Ovary (tissue), 9 donors: Measurements from ENCODE around the gene SH3BP5L. TPM values are rescaled to one million over a fixed set of nuclear protein-coding genes. Genes with fewer than 3 reads are reported as not detected.
A peak's percentile ranks its signal among the peaks of the same experiment; 100 is the strongest.

ENCODE experiments used
- DNase-seq, 5 donors: peaks; one replicate each; pipeline ENCODE4 v3.0.0-alpha.2; 2019 to 2020
- H3K27ac ChIP-seq, 2 donors: fragments of 200-600 bp; one replicate each; pipeline versions ENCODE4 v1.5.1 to v1.8.0; 2019 to 2022
- H3K27me3 ChIP-seq: fragments of 200-600 bp; one replicate; pipeline ENCODE4 v1.8.0; 2022
- H3K36me3 ChIP-seq: fragments of 200-600 bp; sonication (generic); one replicate; pipeline ENCODE4 v1.5.1; 2019
- H3K4me1 ChIP-seq: one replicate; pipeline ENCODE4 v1.8.1; 2013; ENCODE audit warnings: mild to moderate bottlenecking, moderate library complexity; ENCODE audit not compliant: insufficient read depth
- H3K4me3 ChIP-seq: fragments of 200-600 bp; sonication (generic); one replicate; pipeline ENCODE4 v1.5.1; 2017
- H3K9me3 ChIP-seq, 2 donors: fragments of 200-600 bp in 1 of 2; sonication (generic) in 1 of 2; one replicate each; pipeline versions ENCODE4 v1.5.1 to v1.8.1; 2013 to 2019; ENCODE audit warnings: mild to moderate bottlenecking in 1 of 2, moderate library complexity in 1 of 2
- CTCF ChIP-seq, 3 donors: fragments of 450-650 bp in 2 of 3; fragments of 200-600 bp in 1 of 3; IDR thresholded peaks; one replicate each; pipeline versions ENCODE4 v1.5.1 to v1.8.0; 2016 to 2022; ENCODE audit warnings: antibody characterized with exemption in 3 of 3, mild to moderate bottlenecking in 1 of 3
- EP300 ChIP-seq: sonication (generic); formaldehyde crosslinking; IDR thresholded peaks from one replicate; pipeline ENCODE4 v1.6.1; 2017; ENCODE audit warnings: antibody characterized with exemption
- POLR2A ChIP-seq: fragments of 450-650 bp; IDR thresholded peaks from one replicate; pipeline ENCODE4 v1.6.1; 2017; ENCODE audit warnings: antibody characterized with exemption, mild to moderate bottlenecking, moderate library complexity
- WGBS, 3 donors: extraction: QIAGEN DNeasy Blood & Tissue Kit in 1 of 3; methylation state at CpG; one replicate each; pipeline versions ENCODE4 v1.1.5 to v1.1.7; 2013 to 2017; 5-methylcytosine and 5-hydroxymethylcytosine counted together
- intact Hi-C, 4 donors: fragments of 100-400 bp; cut with DNase I; formaldehyde crosslinking; loops; one replicate each; pipeline versions ENCODE4 v1.11.0 to v1.15.1; 2022 to 2023
- polyA plus RNA-seq, 2 donors: library from polyadenylated mRNA; stranded (reverse); fragments of 200-250 nt in 1 of 2; fragments of 350-450 nt in 1 of 2; fragmentation: Illumina TruSeq in 1 of 2; extraction: RNeasy Lipid Tissue Mini Kit (QIAGEN cat#74804) in 1 of 2; gene quantifications; one replicate each; pipeline ENCODE4 v1.2.3, GENCODE V29; 2013 to 2014
- total RNA-seq, 7 donors: library from RNA; depleted of rRNA in 2 of 7; stranded (reverse); fragments of >200 nt in 2 of 7; fragmentation: NEBNext Ultra II Directional in 3 of 7; extraction: Animal tissue kit (Norgen Biotek cat#: 25700) in 3 of 7; gene quantifications; one replicate each; pipeline versions ENCODE4 v1.1.0 to v1.2.4, GENCODE V29; 2016 to 2023
- donor health status: DM: no; HTN: no; CAD: no; lungs with moderate emphysema.
- donor health status: DM: no; HTN: no; CAD: no.
- donor health status: Bipolar disorder and iron deficiency.
- donor health status: DM: yes; HTN: yes; CAD: no.
- donor health status: DM: no; HTN: no; CAD: no.
- donor health status: DM: yes; HTN: yes; CAD: no.

Gene SH3BP5L
- total and polyA plus RNA-seq, 9 donors = 8.1 to 16.8 (median 13.8) TPM

DNA sequence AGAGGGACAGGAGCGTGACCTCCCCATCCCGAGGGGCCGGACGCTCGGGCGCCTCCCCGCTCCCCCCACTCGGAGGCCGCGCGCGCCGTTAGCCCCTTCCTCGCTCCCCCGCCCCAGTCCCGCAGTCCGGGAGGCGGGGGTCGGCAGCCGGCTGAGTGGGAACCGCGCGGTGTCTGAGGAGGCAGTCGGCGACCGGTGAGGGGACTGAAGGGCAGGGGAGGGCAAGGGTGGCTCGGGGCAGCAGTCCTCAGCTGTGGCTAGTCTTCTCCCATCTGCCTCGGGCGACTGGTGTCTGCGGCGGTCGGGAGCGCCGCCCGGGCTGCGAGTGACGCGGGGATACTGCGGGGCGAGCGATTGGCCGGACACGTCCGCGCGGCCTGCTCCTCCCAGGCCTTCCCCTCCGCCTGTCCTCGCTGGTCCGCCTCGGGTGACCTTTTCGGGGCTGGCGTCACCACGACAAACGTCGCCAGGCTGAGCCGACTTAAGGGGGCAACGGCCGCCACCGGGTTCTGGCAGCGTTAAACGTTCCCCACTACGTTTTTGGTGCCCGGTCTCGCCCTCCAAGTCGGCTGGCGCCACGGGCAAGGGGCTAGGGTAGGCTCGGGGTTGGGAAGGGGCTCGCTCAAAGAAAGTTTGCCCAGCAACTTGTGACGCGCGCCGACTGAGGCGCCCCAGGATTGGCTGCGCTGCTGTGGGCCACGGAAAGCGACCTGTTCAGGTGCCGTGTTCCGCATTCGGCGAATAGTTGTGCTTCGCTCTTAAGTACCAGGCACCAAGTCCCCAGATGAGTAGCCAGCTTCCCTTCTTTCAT, 12.8 kb upstream of the SH3BP5L start:
- peak; percentile 84 to 91 (median 88) for DNase-seq
- H3K4me3 ChIP-seq = peak overlapping the region; percentile 99
- peak overlapping the region; percentile 95 to 96 for H3K27ac ChIP-seq
- H3K4me1 ChIP-seq = no peaks in the 10 kb centered on the region
- TF ChIP-seq CTCF (IDR thresholded peaks at IDR 0.05) = no peak
- peak; percentile 55 for TF ChIP-seq POLR2A
- H3K27me3 ChIP-seq = no peaks in the 10 kb centered on the region
- 0 to 1% (median 0%) methylated on average over 74 to 82 of the region's 82 CpGs for WGBS, 3 donors
- intact Hi-C loops = loop anchor here in 1 of 4 donors (2.0 kb wide), 1 partner anchor 20 kb away; the partner anchor contains the start of gene ZNF692
- no peaks in the 10 kb centered on the region for H3K36me3 ChIP-seq
- no peaks in the 10 kb centered on the region for H3K9me3 ChIP-seq

DNA sequence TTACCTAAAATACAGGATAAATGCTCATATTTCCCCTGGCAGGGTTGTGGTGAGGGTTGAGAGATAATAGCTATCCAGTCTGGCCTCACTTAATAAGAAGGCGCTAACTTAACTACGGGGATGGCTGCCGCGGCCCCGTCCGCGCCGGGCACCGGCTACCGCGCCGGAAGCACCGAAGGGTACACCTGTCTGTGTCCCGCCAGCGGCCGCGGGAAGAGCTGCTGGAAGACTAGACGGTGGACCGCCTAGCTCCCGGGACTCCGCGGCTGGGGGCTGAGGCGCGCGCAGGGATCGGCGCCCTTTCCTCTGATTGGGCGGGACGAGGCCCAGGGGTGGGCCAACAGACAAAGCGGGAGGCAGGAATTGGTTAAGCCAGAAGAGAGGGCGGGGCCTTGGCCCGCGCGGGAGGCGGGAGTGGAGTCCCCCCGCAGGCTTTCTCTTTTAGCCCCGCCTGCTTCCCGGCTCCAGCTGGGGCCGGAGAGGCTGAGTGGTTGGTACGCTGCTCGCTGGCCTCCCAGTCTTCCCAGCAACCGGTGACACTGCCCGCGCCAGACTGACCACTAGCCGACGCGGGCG, 12.2 kb upstream of the SH3BP5L start, which contains the start of gene ZNF672:
Gene ZNF672 (plus strand): TSS at position 444 of the 576 bp plus-strand sequence. CDS start 9,051 bp downstream, outside the sequence.
- peak within 1 kb of the TSS; percentile 99 for H3K4me3 ChIP-seq
- H3K4me1 ChIP-seq = no peaks in the 10 kb centered on the region
- H3K36me3 ChIP-seq = no peaks in the 10 kb centered on the region
- peak within 1 kb of the TSS; percentile 95 to 96 for H3K27ac ChIP-seq
- 0% methylated on average over 28 to 48 of the region's 48 CpGs for WGBS, 3 donors
- no peaks in the 10 kb centered on the region for H3K9me3 ChIP-seq
- TF ChIP-seq POLR2A (peak; percentile 90), CTCF (IDR thresholded peaks at IDR 0.05) (peak in 1 of 3 donors; percentile 8), EP300 (no peak)
- H3K27me3 ChIP-seq = no peaks in the 10 kb centered on the region
- intact Hi-C loops = loop anchor here in 1 of 4 donors (2.0 kb wide), 1 partner anchor 21 kb away; the partner anchor contains the start of gene ZNF692
- DNase-seq = peak; percentile 97 to 99 (median 98)

DNA sequence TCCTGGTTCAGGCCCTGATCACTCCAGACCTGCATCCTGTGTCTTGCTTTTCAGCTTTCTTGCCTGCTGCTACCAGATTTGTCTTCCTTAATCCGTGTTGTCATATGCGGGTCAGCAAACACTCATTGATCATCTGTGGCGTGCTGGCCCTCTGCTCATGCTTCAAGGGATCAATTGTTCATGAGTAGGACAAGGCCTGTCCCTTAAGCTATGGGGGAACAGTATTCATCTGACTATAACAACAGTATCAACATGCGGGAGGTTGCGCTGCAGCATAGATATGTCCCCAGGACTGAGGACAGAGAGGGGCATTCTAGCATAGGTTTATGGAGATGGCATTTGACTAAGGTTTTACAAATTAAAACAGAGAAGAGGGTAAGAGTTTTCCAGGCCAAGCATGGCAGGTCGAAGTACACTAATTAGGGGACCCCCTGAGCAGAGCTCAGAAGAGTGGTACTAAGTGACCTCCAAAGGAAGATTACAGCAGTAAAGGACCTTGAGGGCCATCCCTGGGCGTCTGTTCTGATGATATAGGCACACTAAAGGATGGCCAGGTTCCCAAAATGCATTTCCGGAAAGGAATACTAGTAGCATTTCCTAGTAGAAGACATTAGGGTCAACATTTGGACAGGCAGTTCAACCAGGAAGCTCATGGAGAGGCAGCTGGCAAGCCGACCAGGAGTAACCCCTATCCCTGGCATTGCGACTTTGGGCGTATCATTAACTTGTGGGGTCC, 11.5 kb upstream of the SH3BP5L start:
- intact Hi-C loops = no loop called here
- H3K4me3 ChIP-seq = peak overlapping the region; percentile 99
- H3K36me3 ChIP-seq = no peaks in the 10 kb centered on the region
- H3K4me1 ChIP-seq = no peaks in the 10 kb centered on the region
- no peak for DNase-seq
- no peaks in the 10 kb centered on the region for H3K27me3 ChIP-seq
- peak overlapping the region in 1 of 2 donors; percentile 96 for H3K27ac ChIP-seq
- 49 to 52% (median 50%) methylated on average over 11 of the region's 11 CpGs for WGBS, 3 donors
- TF ChIP-seq EP300 (no peak), POLR2A (no peak), CTCF (IDR thresholded peaks at IDR 0.05) (no peak)
- H3K9me3 ChIP-seq = no peaks in the 10 kb centered on the region

- Histone ChIP-seq H3K4me1 (no peaks in the 10 kb centered on the region), H3K9me3 (no peaks in the 10 kb centered on the region), H3K27ac (no peak overlapping the region), H3K4me3 (no peak overlapping the region), H3K36me3 (no peaks in the 10 kb centered on the region), H3K27me3 (no peaks in the 10 kb centered on the region)
- intact Hi-C loops = no loop called here
- DNase-seq = no peak
- WGBS, 3 donors = 54 to 68% (median 62%) methylated on average over 7 of the region's 7 CpGs
- no peak for TF ChIP-seq POLR2A
Measured at GRCh38 chr1:248834343-248834940, 8.7 kb upstream of the SH3BP5L start.
